ENCODE results near the gene PRKD2.
A peak's percentile ranks its signal among the peaks of the same experiment; 100 is the strongest.
"Not testable (repeated sequence)": the region's sequence is repeated elsewhere in the genome, so short reads cannot be mapped to it uniquely, and the experiment has no call there.

Gene PRKD2

DNA sequence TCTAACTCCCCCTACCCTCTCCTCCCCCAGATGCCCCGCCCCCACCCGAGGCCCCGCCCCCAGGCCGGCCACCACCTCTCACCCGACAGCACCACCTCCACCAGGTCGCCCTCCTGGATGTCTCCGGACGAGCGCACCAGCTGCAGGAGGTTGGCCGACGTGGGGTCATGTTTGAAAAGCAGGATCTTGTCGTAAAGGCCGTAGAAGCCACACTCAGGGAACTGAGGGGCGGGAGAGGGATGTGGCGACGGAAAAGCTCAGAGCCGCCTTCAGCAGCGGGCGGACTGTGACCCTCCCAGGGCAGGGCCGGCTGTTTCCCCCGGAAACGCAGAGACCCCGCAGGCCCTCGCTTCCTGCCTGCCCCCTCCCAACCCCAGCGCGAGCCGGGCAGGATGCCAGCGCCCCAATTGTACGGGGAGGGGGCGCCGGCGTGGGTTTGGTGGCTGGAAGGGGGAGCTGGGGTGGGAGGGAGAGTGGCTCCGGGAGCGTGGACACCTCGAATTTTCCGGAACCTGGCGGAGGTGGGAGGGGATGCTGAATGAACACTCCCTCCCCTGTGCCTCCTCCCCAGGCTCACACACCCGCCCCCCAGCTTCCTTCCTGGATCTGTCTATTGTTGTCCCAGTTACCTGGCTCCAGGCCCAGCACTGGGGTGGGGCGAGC is 3.0 kb downstream of the PRKD2 start:
- H3K9me3 ChIP-seq (ENCODE audit: control extremely low read depth in 1 of 5, control insufficient read depth in 4 of 5, insufficient read depth in 2 of 5, low read depth in 1 of 5, low read length in 4 of 5) = no peaks in the 10 kb centered on the region
- peak overlapping the region in 6 of 7 experiments; percentile 36 to 96 (median 86) for H3K4me3 ChIP-seq (ENCODE audit: control insufficient read depth in 1 of 7, extremely low read depth in 1 of 7, insufficient read depth in 4 of 7, low read depth in 2 of 7, low read length in 6 of 7)
- POLR2A ChIA-PET = interaction anchor here (1.2 to 2.8 kb wide), 3 partner anchors 9 to 17 kb away, joined by 5 to 15 read pairs (median 5); no protein-coding TSS in a partner anchor
- H3K4me1 ChIP-seq (ENCODE audit: control extremely low read depth in 1 of 4, control insufficient read depth in 4 of 4, insufficient read depth in 4 of 4, low read length in 3 of 4) = peaks cover 17 to 51% (median 44%) of the 10 kb centered on the region in 4 experiments
- H3K27me3 ChIP-seq (replicated peaks in 2 of 5; ENCODE audit: control insufficient read depth in 4 of 5, insufficient read depth in 5 of 5, low read length in 4 of 5) = no peaks in the 10 kb centered on the region
- CTCF ChIA-PET = interaction anchor here (0.5 to 16.2 kb wide), 5 partner anchors 9 to 185 kb away, joined by 3 to 356 read pairs (median 5); no protein-coding TSS in a partner anchor
- peak overlapping the region in 1 of 2 experiments; percentile 89 for H3K27ac ChIP-seq (ENCODE audit: insufficient read depth in 1 of 2, low read depth in 1 of 2, low read length in 2 of 2, poor library complexity in 1 of 2, severe bottlenecking in 2 of 2)
- 0% methylated on average over 8 of the region's 39 CpGs for WGBS (ENCODE audit: insufficient coverage)
- DNase-seq = peak; percentile 94 to 99 (median 98)
- H3K36me3 ChIP-seq (ENCODE audit: control insufficient read depth in 4 of 4, insufficient read depth in 4 of 4, low read length in 3 of 4) = peaks cover 0 to 14% (median 9%) of the 10 kb centered on the region in 4 experiments

GRCh38 chr19:46712768-46713338 is 4.1 kb downstream of the PRKD2 start:
- not testable (repeated sequence) for H3K4me3 ChIP-seq (ENCODE audit: control insufficient read depth in 1 of 7, extremely low read depth in 1 of 7, insufficient read depth in 4 of 7, low read depth in 2 of 7, low read length in 6 of 7); H3K27me3 ChIP-seq (replicated peaks in 2 of 5; ENCODE audit: control insufficient read depth in 4 of 5, insufficient read depth in 5 of 5, low read length in 4 of 5); H3K9me3 ChIP-seq (ENCODE audit: control extremely low read depth in 1 of 5, control insufficient read depth in 4 of 5, insufficient read depth in 2 of 5, low read depth in 1 of 5, low read length in 4 of 5); DNase-seq; H3K27ac ChIP-seq (ENCODE audit: insufficient read depth in 1 of 2, low read depth in 1 of 2, low read length in 2 of 2, poor library complexity in 1 of 2, severe bottlenecking in 2 of 2)
- H3K36me3 ChIP-seq (ENCODE audit: control insufficient read depth in 4 of 4, insufficient read depth in 4 of 4, low read length in 3 of 4) = peaks cover 0 to 22% (median 8%) of the 10 kb centered on the region in 4 experiments
- 86% methylated on average over 2 of the region's 6 CpGs for WGBS (ENCODE audit: insufficient coverage)
- peaks cover 11 to 40% (median 33%) of the 10 kb centered on the region in 4 experiments for H3K4me1 ChIP-seq (ENCODE audit: control extremely low read depth in 1 of 4, control insufficient read depth in 4 of 4, insufficient read depth in 4 of 4, low read length in 3 of 4)
- ChIA-PET POLR2A (interaction anchor here (0.9 kb wide), 1 partner anchor 10 kb away, joined by 4 read pairs; no protein-coding TSS in a partner anchor), CTCF (interaction anchor here (5.1 to 16.2 kb wide), 2 partner anchors 8 to 17 kb away, joined by 37 to 356 read pairs; no protein-coding TSS in a partner anchor)

DNA sequence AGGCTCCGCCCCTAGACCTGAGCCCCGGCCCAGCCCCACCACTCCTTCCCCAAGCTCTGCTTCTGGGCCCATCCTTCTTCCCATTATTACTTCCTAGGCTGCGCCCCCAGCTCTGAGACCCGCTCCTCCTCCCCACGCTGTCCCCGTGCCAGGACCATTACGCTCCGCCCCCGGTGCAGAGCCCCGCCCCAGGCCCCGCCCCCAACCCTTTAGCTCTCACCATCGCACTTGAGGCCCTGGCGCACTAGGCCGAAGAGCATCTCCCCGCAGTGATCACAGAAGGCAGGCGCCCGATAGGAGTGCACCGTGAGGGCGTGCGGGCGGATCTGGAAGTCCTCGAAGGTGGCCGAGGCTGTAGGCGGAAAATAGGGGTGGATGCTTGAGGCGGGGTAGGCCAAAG is 6.2 kb downstream of the PRKD2 start:
- no peak overlapping the region for H3K27ac ChIP-seq (ENCODE audit: insufficient read depth in 1 of 2, low read depth in 1 of 2, low read length in 2 of 2, poor library complexity in 1 of 2, severe bottlenecking in 2 of 2)
- POLR2A ChIA-PET = no interaction called here
- H3K4me1 ChIP-seq (ENCODE audit: control extremely low read depth in 1 of 4, control insufficient read depth in 4 of 4, insufficient read depth in 4 of 4, low read length in 3 of 4) = peaks cover 10 to 25% (median 22%) of the 10 kb centered on the region in 4 experiments
- H3K4me3 ChIP-seq (ENCODE audit: control insufficient read depth in 1 of 7, extremely low read depth in 1 of 7, insufficient read depth in 4 of 7, low read depth in 2 of 7, low read length in 6 of 7) = no peak overlapping the region
- no peak for DNase-seq
- no peaks in the 10 kb centered on the region for H3K27me3 ChIP-seq (replicated peaks in 2 of 5; ENCODE audit: control insufficient read depth in 4 of 5, insufficient read depth in 5 of 5, low read length in 4 of 5)
- H3K9me3 ChIP-seq (ENCODE audit: control extremely low read depth in 1 of 5, control insufficient read depth in 4 of 5, insufficient read depth in 2 of 5, low read depth in 1 of 5, low read length in 4 of 5) = no peaks in the 10 kb centered on the region
- WGBS (ENCODE audit: insufficient coverage) = 97% methylated on average over 13 of the region's 25 CpGs
- H3K36me3 ChIP-seq (ENCODE audit: control insufficient read depth in 4 of 4, insufficient read depth in 4 of 4, low read length in 3 of 4) = peaks cover 0 to 37% (median 15%) of the 10 kb centered on the region in 4 experiments
- CTCF ChIA-PET = interaction anchor here (1.1 to 16.2 kb wide), 2 partner anchors 19 kb away, joined by 4 to 356 read pairs; no protein-coding TSS in a partner anchor

GRCh38 chr19:46704379-46705076 is 12.4 kb downstream of the PRKD2 start:
- H3K4me3 ChIP-seq (ENCODE audit: control insufficient read depth in 1 of 7, extremely low read depth in 1 of 7, insufficient read depth in 4 of 7, low read depth in 2 of 7, low read length in 6 of 7) = no peak overlapping the region
- WGBS (ENCODE audit: insufficient coverage) = 34% methylated on average over 12 of the region's 21 CpGs
- ChIA-PET POLR2A (interaction anchor here (0.7 to 1.3 kb wide), 3 partner anchors 16 to 27 kb away, joined by 3 to 4 read pairs (median 3); no protein-coding TSS in a partner anchor), CTCF (interaction anchor here (0.7 to 16.2 kb wide), 19 partner anchors 9 to 230 kb away, joined by 3 to 356 read pairs (median 3); no protein-coding TSS in a partner anchor)
- no peak overlapping the region for H3K27ac ChIP-seq (ENCODE audit: insufficient read depth in 1 of 2, low read depth in 1 of 2, low read length in 2 of 2, poor library complexity in 1 of 2, severe bottlenecking in 2 of 2)
- no peaks in the 10 kb centered on the region for H3K27me3 ChIP-seq (replicated peaks in 2 of 5; ENCODE audit: control insufficient read depth in 4 of 5, insufficient read depth in 5 of 5, low read length in 4 of 5)
- H3K4me1 ChIP-seq (ENCODE audit: control extremely low read depth in 1 of 4, control insufficient read depth in 4 of 4, insufficient read depth in 4 of 4, low read length in 3 of 4) = peaks cover 0 to 1% (median 0%) of the 10 kb centered on the region in 4 experiments
- no peaks in the 10 kb centered on the region for H3K9me3 ChIP-seq (ENCODE audit: control extremely low read depth in 1 of 5, control insufficient read depth in 4 of 5, insufficient read depth in 2 of 5, low read depth in 1 of 5, low read length in 4 of 5)
- H3K36me3 ChIP-seq (ENCODE audit: control insufficient read depth in 4 of 4, insufficient read depth in 4 of 4, low read length in 3 of 4) = peaks cover 4 to 71% (median 37%) of the 10 kb centered on the region in 4 experiments
- DNase-seq = peak; percentile 50 to 74 (median 66)

- Histone ChIP-seq H3K9me3 (ENCODE audit: control extremely low read depth in 1 of 5, control insufficient read depth in 4 of 5, insufficient read depth in 2 of 5, low read depth in 1 of 5, low read length in 4 of 5) (no peaks in the 10 kb centered on the region), H3K27ac (ENCODE audit: insufficient read depth in 1 of 2, low read depth in 1 of 2, low read length in 2 of 2, poor library complexity in 1 of 2, severe bottlenecking in 2 of 2) (no peak overlapping the region), H3K4me1 (ENCODE audit: control extremely low read depth in 1 of 4, control insufficient read depth in 4 of 4, insufficient read depth in 4 of 4, low read length in 3 of 4) (peaks cover 0 to 1% (median 0%) of the 10 kb centered on the region in 4 experiments), H3K4me3 (ENCODE audit: control insufficient read depth in 1 of 7, extremely low read depth in 1 of 7, insufficient read depth in 4 of 7, low read depth in 2 of 7, low read length in 6 of 7) (no peak overlapping the region), H3K27me3 (replicated peaks in 2 of 5; ENCODE audit: control insufficient read depth in 4 of 5, insufficient read depth in 5 of 5, low read length in 4 of 5) (no peaks in the 10 kb centered on the region), H3K36me3 (ENCODE audit: control insufficient read depth in 4 of 4, insufficient read depth in 4 of 4, low read length in 3 of 4) (peaks cover 13 to 81% (median 50%) of the 10 kb centered on the region in 4 experiments)
- ChIA-PET CTCF (no interaction called here), POLR2A (no interaction called here)
- no peak for DNase-seq
- WGBS (ENCODE audit: insufficient coverage) = 93% methylated on average over 12 of the region's 13 CpGs
These were observed 16.2 kb downstream of the PRKD2 start for GRCh38 chr19:46700704-46701103.

GRCh38 chr19:46698395-46699321 is 18.3 kb downstream of the PRKD2 start:
- no peak for DNase-seq
- CTCF ChIA-PET = interaction anchor here (3.2 kb wide), 1 partner anchor 31 kb away, joined by 12 read pairs; no protein-coding TSS in a partner anchor
- POLR2A ChIA-PET = interaction anchor here (0.6 kb wide), 1 partner anchor 32 kb away, joined by 3 read pairs; no protein-coding TSS in a partner anchor
- 96% methylated on average over 10 of the region's 11 CpGs for WGBS (ENCODE audit: insufficient coverage)
- H3K36me3 ChIP-seq (ENCODE audit: control insufficient read depth in 4 of 4, insufficient read depth in 4 of 4, low read length in 3 of 4) = peaks cover 18 to 95% (median 52%) of the 10 kb centered on the region in 4 experiments
- no peaks in the 10 kb centered on the region for H3K27me3 ChIP-seq (replicated peaks in 2 of 5; ENCODE audit: control insufficient read depth in 4 of 5, insufficient read depth in 5 of 5, low read length in 4 of 5)
- H3K27ac ChIP-seq (ENCODE audit: insufficient read depth in 1 of 2, low read depth in 1 of 2, low read length in 2 of 2, poor library complexity in 1 of 2, severe bottlenecking in 2 of 2) = no peak overlapping the region
- no peaks in the 10 kb centered on the region for H3K9me3 ChIP-seq (ENCODE audit: control extremely low read depth in 1 of 5, control insufficient read depth in 4 of 5, insufficient read depth in 2 of 5, low read depth in 1 of 5, low read length in 4 of 5)
- no peaks in the 10 kb centered on the region for H3K4me1 ChIP-seq (ENCODE audit: control extremely low read depth in 1 of 4, control insufficient read depth in 4 of 4, insufficient read depth in 4 of 4, low read length in 3 of 4)
- no peak overlapping the region for H3K4me3 ChIP-seq (ENCODE audit: control insufficient read depth in 1 of 7, extremely low read depth in 1 of 7, insufficient read depth in 4 of 7, low read depth in 2 of 7, low read length in 6 of 7)
